GM04503 (cell line): ENCODE data around the gene COG5.

Experiments
- DNase-seq: peaks from one replicate; pipeline ENCODE4 v3.0.0-alpha.2; 2012; ENCODE audit warnings: low read depth

The COG5 gene

DNA sequence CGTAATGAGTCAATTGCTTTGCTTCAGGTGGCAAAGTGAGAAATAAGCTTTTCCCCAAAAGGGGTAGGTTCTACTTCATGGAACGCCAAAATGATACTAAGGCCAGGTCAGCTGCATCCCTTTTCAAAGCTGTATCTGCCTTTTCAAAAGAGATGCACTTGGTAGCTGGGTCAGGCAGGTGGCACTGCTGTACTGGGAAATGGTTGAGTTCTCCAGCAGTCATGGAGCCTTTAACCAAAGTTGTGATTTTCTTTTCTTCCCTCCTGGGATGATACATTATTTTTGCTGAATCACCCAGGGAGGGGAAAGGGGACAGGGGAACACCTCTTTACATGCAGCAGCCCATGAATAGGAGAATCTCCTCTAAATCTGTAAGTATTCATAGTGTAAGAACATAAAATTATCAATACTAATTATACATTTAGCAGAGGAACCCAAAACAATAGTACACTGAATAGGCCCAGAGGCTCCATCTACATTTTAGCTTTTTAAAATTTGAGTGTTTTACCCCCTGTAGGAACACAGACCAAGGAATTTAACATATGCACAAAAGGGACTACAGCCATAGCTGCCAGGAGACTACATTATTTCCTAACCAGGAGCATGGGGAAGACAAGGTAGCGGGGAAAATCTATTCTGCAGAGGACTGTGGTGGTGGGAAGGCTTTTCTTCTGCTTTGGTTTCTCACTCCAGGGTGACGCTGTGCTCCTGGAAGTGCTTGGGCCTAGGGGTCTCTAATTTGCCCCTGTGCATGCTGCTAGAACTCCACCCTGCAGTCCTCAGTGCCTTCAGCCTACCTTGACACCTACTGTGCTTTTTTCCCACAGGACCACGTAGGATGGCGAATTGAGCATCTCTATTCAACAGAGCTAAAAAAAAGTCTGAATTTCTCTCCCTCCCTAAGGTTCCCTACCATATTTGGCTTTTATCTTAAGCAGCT lies 100.3 kb downstream of the COG5 start:
- DNase-seq: no peak

DNA sequence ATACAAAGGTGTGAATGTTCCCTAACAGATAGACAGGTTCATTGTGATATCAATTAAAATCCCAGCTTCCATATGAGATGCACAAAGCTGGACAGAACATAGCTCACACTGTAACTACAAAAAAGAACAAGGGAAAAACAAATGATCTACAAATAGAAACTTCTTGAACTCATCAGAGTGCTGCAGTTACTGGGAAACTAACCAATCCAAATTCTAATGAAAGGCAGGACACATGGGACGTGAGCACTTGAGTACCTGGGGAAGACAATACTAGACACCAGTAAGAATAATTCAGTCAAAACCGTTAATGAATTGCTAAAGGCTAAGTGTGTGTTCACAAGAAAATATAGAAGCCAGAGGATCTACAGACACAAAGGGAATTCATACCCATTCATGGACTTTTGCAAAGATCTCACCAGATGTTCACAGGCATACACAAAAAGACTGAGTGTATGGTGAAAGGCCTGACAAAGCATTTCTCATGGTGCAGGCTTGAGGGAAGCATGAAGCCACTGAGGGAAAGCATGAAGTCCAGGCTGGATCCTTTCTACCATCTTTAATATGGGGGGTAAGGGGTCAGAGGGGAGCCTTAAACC lies 101.7 kb downstream of the COG5 start:
- DNase-seq: no peak

DNA sequence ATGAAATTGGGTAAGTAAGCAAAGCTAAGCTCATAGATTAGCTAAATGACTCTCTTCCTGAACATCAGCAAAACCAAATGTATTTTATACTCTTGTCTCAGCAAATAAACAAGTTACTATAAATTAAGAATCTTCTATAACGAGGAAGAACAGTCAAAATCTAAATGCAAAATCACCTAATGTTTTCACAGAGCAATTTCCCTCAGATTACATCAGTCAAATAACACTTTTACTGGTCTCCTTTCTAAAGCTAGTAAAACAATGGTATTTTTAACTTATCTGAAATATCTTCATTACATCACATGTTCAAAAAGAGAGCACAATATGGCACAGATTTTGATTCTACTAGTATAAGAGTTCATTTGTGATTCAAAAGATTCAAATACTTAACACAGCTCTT lies 110.3 kb downstream of the COG5 start:
- DNase-seq: no peak

DNA sequence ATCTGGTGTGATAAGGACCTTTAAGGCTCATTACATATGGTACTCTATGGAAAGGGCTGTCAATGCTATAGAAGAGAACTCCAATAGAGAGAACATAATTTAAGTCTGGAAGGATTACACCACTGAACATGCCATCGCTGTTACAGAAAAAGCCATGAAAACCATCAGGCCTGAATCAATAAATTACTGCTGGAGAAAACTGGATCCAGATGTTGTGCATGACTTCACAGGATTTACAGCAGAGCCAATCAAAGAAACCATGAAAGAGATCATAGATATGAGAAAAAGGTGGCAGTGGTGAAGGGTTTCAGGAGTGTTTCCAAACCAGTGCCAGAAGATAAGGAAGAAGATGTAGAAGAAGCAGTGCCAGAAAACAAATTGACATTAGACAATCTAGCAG lies 112.8 kb downstream of the COG5 start:
- DNase-seq: no peak

DNA sequence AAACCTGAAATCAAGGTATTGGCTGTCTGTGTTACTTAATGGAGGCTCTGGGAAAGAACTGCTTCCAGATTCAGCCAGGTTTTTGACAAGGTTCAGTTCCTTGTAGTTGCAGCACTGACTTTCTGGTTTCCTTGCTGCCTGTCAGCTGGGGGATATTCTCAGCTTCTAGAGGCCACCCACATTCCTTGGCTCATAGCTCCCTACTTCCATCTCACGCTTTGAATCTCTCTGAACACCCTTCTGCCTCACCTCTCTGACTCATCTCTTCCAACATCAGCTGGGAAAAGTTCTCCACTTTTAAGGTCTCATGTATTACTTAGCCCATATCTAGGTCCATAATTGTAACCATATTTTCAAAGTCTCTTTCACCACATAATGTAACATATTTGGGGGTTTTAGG lies 116.7 kb downstream of the COG5 start:
- no peak for DNase-seq

DNA sequence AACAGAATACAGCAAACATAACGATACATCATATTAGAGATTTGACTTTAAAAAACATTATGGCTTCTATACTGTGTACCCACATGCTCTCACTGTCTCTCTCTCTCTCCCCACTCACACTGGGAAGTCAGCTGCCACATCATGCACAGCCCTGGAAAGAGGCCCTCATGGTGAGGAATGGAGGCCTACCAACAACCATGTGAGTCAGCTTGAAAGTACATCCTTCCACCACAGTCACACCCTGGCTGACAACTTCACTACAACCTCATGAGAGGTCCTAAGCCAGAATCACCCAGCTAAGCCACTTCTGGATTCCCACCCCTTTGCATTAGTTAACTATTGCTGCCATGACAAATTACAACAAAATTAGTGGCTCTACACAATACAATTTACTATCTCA lies 117.2 kb downstream of the COG5 start:
- no peak for DNase-seq

DNA sequence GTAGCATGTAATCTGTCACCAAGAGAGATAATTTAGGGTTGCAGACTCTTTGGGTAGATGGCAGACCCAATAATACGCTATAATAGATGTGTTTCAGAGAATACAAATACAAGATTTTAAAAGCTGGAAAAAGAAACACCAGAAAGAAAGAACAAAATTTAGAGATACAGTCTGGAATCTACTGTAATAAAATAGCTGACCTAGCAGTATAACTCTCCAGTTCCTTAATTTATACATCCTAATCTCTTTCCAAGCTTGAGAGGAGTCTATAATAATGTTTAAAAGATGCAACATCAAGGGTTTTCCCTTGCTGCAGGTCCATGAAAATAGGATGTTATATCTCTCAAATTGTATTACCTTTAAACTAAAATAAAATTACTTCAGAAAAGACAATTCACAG lies 121.0 kb downstream of the COG5 start:
- DNase-seq: no peak

DNA sequence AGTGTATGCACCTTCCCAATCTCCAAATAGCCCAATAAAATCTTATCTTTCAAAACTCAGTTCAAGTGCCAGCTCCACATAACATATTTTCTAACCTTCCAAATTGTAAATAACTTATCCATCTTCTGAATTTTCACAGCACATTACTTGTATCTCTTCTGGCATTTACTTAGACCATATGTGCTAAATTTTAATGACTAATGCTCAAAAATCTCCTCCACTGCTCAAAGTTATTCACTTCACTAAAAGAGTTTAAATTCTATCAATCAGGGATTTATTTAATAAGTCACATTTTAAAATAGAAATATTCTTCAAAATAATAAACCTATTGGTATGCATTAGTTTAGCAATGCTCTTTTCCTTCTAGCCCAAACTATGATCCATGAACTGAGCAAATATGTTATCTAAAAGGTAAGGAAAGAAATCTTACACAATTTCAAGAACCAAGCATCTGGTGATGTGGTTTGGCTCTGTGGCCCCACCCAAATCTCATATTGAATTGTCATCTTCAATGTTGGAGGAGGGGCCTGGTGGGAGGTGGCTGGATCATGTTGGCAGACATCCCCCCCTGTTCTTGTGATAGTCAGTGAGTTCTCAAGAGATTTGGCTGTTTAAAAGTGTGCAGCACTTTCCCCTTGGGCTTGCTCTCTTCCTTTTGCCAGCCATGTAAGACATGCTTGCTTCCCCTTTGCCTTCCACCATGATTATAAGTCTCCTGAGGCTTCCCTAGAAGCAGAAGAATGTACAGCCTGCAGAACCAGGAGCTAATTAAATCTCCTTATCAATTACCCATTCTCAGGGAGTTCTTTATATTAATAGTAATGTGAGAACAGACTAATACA lies 121.9 kb downstream of the COG5 start:
- no peak for DNase-seq

DNA sequence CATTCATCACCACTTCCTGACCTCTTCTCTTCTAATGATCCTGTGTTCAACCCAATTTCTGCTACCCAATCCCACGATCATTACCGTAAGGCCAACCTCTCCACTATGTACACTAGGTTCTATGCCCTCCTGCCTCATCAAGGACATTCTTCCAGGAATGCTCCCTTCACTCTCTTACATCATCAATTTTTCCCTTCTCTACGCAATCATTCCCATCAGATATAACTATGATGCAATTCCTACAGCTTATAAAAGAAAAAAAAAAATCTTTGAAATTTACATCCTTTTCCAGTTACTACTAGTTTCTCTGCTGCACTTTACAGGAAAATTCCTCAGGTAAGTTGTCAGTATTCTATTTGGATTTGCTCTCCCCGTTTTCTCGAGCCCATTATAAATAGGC lies 124.7 kb downstream of the COG5 start:
- DNase-seq: no peak

DNA sequence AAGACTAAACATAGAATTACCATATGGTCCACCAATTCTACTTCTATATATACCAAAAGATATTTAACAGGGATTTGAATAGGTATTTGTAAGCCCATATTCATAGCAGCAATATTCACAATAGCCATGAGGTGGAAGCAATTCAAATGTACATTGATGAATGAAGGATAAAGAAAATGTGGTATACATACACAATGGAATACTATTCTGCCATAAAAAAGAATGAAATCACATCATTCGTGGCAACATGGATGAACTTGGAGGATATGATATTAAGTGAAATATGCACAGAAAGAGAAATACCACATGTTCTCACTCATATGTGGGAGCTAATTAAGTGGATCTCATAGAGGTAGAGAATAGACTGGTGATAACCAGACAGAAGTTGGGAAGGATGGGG lies 128.0 kb downstream of the COG5 start:
- no peak for DNase-seq

DNA sequence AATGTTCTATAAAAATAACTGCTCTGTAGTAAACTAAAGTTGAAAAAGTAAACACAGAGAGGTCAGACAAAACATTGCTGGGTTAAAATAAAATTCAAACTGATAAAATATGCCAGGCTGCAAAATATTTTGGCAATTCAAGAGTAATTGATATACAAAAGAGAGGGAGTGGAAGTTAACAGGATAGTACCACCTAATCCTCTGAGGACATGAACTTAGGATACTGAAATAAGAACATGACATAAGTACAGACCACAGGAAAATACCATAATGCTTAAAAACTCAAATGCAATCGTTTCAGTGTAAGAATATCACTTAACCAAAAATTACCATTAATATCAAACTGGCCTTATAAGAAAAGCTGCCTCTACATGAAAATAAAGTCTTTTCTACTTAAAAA lies 131.5 kb downstream of the COG5 start:
- no peak for DNase-seq

DNA sequence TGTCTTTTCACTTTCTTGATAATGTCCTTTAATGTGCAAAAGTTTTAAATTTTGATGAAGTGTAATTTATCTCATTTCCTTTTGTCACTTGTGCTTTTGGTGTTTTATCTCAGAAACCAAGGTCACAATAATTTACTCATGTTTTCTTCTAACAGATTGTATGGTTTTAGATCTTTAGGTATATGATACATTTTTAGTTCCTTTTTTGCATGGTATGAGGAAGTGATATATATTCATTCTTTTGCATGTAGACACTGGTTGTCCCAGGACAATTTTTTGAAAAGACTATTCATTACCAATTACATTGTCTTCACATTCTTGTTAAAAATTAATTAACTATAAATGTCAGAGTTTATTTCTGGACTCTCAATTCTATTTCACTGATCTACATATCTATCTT lies 133.7 kb downstream of the COG5 start:
- DNase-seq: no peak

DNA sequence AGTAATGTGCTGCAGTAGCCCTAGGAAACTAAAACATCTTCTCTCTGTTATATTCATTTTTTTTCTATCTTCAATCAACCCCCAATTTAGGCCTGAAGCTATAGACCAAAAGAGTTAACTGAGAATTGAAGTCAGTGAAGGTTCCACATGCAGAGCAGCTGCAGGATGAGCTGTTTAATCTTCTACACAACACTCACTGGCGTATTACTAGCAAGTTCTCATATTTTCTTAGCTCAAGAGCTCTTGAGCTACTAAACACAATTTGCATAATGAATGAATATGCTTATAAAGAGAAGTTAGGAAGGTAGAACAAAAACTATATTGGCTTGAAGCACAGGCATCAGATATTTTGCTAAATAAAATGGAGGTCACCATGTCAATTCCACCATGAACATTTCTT lies 135.1 kb downstream of the COG5 start:
- DNase-seq: no peak

DNA sequence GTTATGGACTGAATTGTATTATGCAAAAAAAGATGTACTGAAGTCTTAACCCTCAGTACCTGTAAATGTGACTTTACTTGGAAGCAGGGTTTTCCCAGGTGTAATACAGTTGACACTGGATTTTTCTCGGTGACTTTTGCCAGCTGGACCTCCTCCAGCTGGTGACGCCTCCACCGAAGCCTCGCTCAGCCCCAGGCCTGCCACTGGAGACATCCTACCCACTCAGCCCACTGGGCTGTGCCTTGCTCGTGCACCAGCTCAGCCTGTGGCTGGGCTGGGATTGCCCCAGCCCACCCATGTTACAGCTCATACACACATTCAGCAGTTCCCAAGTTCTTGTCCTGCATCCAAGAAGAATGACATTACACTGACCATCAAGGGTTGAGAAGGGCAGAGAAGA lies 136.3 kb downstream of the COG5 start:
- no peak for DNase-seq

DNA sequence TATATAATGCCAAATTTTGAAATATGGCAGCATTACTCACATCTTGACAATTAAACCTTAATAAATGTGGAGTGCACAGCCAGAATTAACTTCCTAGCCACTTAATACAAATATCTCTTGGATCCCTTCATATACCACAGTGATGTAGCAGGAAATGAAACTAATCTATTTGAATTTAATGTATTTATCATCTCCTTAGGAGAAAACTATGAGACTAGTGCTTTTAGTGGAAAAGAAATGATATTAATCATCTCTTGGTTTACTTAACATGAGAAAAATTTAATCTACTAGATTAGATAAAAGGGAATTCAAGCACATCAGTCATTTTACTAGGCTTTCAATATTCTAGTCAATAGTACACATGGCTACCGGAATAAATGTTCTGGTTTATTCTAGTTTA lies 149.5 kb downstream of the COG5 start:
- DNase-seq: no peak

DNA sequence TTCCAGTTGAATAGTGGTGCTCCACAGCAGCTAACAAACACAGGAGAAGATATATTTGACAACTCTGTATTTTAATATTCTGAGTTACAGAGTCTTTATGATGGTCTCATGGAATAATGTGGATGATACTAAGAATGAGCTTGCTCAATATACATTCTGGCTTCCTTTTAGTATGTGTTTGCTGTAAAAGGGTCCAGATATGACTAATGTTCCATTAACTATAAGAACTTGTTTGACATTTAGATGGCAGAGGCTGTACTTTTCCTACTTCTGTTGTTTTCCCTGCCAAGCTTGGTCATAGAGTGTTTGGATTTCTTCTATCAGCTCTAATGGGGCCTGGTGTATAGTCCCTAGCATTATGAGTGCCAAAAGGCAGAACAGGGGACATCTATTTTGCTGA lies 155.4 kb downstream of the COG5 start:
- no peak for DNase-seq

DNA sequence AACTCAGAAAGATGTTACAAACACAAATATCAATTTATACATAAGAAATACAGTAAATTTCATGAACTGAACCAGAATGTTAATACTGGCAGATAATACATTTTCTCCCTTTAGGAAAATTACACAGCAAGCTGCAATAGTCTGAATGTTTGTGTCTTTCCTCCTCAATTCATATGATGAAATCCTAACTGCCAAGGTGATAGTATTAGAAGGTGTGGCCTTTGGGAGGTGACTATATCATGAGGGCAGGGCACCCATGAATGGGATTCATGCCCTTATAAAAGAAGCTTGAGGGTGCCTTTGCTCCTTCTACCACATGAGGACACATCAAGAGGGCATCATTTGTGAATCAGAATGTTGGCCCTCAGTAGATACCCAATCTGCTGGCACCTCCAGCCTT lies 158.2 kb downstream of the COG5 start:
- no peak for DNase-seq

DNA sequence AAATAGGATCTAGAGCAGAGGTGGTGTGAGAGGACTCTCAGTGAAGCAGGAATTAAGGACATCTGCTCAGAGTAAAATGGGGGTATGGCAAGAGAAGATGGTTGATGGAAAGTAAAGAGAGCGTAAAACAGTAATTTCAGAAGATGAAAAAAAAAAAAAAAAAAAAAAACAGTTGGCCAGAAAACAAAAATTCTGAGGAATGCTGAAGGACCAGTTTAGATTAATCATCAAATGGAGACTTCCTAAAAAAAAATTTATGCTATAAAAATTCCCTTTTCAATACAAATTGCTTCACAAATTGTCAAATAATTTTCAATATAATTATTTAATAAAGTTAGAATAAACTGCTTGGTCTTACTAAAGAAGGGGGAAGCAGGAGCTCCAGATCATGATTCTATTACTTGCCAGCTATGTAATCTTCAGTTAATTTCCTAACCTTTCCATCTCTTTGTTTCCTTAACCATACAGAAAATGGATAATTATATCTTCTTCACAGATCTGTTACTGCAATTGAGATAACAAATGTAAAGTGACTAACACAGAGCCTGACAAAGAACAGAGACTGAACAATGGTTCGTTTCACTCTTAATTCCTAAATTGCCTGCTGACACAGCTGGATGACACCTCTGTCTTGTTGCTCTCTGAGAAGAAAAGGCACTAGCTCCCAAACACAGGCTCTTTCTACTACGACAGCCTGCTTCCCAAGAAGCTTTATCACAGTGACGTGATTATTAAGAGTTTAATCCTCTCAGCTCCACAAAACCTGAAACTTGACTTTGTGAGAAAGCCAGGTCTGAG lies 158.8 kb downstream of the COG5 start:
- no peak for DNase-seq

DNA sequence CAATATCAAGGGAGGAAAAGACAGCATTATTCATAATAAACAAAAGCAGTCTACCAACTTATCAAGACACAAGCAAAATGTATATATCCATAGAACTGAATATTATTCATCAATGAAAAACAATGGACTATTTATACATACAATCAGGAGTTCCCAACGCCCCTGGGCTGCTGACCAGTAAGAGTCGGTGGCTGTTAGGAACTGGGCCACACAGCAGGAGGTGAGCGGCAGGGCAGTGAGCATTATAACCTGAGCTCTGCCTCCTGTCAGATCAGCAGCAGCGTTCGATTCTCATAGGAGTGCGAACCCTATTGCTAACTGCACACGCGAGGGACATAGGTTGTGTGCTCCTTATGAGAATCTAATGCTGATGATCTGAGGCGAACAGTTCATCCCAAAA lies 165.6 kb downstream of the COG5 start:
- no peak for DNase-seq

DNA sequence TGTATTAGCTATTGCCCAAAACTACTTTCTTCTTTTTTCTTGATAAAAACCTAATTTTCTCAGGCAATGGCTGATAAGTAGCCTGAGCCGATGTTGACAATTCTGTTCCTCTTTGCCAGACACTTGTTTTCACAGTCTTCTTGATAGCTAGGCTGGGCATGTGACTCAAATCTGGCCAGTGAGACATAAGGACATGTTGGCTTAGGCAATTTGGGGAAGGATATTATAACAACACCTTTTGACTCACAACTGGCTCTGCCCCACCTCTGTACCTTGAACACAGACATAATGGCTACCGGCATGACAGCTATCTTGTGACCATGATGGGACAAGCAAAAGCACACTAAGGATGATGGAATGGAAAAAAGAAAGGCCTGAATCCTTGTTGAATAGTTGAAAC lies 166.7 kb downstream of the COG5 start:
- DNase-seq: no peak

DNA sequence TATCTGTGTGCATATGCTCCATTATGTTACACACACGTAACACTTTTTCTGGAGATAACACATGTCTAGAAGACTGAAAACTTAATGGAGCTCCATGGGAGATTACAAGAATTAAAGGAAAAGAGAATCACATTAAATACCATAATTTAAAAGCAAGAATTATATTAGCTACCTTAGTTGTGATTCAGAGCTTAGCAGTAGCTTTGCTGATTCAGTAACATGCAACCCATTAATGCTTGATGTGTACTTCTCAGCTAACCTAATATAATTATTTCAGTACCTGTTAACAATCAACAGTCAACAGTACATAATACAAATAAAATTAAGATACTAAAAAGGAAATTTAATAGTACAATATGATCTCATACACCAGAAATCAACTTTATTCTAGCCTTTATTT lies 167.6 kb downstream of the COG5 start:
- no peak for DNase-seq

DNA sequence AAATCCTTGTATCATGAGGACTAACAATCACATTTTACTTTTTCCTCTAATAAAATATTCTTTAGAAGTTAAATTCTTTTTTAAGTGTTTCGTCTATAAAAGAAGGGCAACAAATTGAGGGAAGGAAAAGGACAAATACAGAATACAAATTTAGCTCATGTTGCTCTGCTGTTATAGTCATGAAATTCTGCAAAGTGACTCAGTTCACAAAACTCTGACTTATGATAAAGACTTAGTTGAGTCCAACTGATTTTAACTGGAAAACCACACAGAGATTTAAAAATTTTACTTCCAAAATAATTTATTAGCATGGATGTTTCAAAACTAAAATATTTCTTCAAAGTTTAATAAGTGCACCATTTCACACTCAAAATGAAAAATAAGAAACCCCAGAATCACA lies 168.9 kb downstream of the COG5 start:
- DNase-seq: peak; percentile 34
